HCT116 (cell line): ENCODE results near the gene OR13J1.

Experiments used
- EZH2 ChIP-seq: fragments of 200-600 bp; sonication (generic); IDR thresholded peaks from 2 replicates; pipeline ENCODE4 v1.6.1; 2017; ENCODE audit warnings: antibody characterized with exemption, mixed run types
- POLR2A ChIP-seq: IDR thresholded peaks from 2 replicates; pipeline ENCODE4 v1.7.0; 2011; ENCODE audit warnings: borderline replicate concordance; ENCODE audit not compliant: insufficient read depth, insufficient read length; ENCODE audit errors: extremely low read depth
- TF ChIP-seq, protein P1 (sequence below), 3 experiments: fragments of 200-600 bp in 1 of 3; sonication (generic) in 1 of 3; IDR thresholded peaks in 2 of 3; conservative IDR thresholded peaks in 1 of 3; 2 replicates each; pipeline ENCODE4 v1.5.1; 2012 to 2017; ENCODE audit warnings: low read depth in 2 of 3, low read length in 2 of 3, antibody characterized with exemption in 1 of 3, borderline replicate concordance in 1 of 3, control low read depth in 1 of 3, mild to moderate bottlenecking in 1 of 3, mixed read lengths in 1 of 3, mixed run types in 1 of 3, moderate library complexity in 1 of 3; ENCODE audit not compliant: insufficient read depth in 1 of 3

DNA sequence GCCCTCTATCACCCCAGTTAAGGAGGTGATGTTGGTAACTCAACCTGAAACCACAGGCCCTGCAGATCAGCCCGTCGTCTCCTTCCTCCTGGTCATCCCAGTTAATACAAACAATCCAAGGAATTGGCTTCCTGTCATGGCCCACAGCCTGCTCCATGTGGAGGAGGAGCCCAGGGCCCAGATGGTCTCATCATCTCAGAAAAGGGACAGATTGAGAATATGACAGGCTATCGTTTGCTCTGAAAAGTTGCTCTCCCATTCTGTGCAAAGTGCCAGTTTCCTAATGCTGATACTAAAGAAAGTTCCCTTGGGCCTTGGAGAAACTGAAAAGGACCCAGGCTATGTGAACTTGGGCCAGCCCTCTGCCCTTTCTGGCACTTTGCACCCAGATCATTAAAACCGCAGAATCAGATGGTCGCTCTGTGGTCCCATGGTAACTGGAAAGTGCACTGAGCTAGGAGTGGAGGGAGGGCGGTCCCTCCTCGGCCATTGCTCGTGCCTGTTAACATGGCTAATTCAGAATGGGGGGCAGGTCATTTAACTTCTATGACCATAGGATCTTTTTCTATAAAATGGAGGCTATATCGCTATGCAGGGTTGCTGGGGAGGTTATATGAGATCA is 38.4 kb upstream of the OR13J1 start:
- TF ChIP-seq POLR2A: no peak
- TF ChIP-seq, protein P1, sequence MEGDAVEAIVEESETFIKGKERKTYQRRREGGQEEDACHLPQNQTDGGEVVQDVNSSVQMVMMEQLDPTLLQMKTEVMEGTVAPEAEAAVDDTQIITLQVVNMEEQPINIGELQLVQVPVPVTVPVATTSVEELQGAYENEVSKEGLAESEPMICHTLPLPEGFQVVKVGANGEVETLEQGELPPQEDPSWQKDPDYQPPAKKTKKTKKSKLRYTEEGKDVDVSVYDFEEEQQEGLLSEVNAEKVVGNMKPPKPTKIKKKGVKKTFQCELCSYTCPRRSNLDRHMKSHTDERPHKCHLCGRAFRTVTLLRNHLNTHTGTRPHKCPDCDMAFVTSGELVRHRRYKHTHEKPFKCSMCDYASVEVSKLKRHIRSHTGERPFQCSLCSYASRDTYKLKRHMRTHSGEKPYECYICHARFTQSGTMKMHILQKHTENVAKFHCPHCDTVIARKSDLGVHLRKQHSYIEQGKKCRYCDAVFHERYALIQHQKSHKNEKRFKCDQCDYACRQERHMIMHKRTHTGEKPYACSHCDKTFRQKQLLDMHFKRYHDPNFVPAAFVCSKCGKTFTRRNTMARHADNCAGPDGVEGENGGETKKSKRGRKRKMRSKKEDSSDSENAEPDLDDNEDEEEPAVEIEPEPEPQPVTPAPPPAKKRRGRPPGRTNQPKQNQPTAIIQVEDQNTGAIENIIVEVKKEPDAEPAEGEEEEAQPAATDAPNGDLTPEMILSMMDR (IDR thresholded peaks at IDR 0.05 in 2 of 3, conservative IDR thresholded peaks at IDR 0.05 in 1 of 3; ENCODE audit: borderline replicate concordance in 1 of 3, insufficient read depth in 1 of 3, low read depth in 2 of 3, low read length in 2 of 3): no peak
- TF ChIP-seq EZH2: no peak
